Left kidney (tissue), 2 donors: ENCODE data around the gene PPCDC. TPM values are rescaled to one million over a fixed set of nuclear protein-coding genes. Genes with fewer than 3 reads are reported as not detected.
"Not testable (repeated sequence)": the region's sequence is repeated elsewhere in the genome, so short reads cannot be mapped to it uniquely, and the experiment has no call there.

ENCODE experiments used
- DNase-seq: peaks from one replicate; pipeline ENCODE4 v3.0.0-alpha.2; 2013
- polyA plus RNA-seq: library from polyadenylated mRNA; unstranded; fragments of 120-200 nt; gene quantifications from one replicate; pipeline ENCODE4 v1.2.1, GENCODE V29; 2013; ENCODE audit not compliant: insufficient read length

The PPCDC gene
- polyA plus RNA-seq, 1 donor = 13.3 TPM

DNA sequence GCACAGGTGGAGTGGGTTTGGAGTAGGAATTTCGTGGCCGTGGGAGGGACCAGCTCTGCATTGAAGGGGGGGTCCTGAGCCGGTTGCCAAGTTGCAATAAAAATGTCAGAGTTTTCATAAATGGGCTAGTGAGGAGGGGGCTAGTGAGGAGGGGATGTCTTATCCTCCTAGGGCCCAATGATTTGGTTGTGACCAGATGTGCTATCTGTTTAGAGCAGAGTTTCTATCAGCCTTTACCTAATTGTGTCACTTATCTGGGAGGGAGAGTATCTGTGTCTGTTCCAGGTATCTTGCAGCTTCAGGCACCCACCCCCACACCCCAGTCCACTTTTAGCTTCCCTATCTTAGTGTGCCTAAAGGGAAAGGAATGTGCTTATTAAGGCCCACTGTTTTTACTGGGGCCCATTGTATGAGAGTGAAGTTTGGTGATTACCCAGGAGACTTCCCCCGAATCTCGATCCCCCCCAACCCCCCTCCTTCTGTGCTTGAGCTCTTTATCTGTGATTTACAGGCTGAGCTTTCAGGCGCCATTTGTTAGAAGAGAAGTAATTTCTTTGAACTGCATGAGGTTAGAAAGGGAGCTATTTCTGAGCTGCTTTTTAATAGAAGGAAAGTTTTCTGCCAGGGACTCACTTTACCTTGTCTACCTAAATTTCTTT is 42.6 kb downstream of the PPCDC start:
- no peak for DNase-seq

DNA sequence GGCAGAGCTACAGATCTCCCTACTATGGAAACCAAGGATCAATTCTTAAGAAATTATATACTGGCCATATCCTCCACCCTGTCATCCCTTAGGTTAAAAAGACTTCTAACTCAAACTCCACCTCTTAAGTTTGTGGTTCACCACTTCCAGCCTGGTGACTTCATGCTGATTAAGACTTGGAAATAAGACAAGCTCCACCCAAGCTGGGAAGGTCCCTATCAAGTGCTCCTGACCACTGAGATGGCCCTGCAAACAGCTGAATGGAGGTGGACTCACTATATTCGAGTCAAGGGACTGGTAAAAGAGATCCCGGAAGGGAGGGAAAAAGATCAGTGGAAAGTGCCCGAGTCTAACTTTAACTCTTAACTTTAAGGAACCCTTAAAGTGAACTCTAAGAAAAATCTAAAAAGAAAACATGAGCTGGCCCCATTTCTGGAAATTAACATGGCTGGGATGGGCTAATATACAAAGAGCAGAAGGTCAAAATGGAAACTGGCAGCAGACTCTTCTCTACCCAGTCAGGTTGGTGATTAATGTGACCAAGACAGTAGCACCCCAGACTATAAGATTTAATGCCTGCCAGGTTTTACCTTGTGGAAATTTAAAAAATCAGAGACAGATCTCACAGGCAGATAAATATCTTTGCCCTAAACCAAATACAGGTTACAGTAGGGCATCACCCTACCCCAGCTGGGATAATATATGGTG is 43.9 kb downstream of the PPCDC start:
- DNase-seq = no peak

DNA sequence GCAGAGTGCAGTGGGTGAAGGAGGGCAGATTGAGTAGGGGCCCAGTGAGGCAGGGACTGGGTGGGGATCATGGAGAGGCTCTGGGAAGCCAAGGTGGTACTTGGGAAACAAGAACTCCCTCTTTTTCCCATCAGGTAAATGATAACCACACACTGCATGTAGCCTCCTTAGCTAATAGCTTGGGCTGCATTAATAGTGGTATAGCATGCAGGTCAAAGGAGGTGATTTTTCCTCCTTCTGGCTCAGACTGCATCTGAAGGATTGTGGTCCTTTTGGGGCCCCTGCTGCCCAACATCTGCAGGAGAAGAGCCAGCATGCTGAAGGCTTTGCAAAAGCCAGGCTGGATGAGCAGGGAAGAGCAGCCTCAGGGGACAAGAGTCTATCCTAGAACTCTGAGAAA is 45.4 kb downstream of the PPCDC start:
- DNase-seq = no peak

DNA sequence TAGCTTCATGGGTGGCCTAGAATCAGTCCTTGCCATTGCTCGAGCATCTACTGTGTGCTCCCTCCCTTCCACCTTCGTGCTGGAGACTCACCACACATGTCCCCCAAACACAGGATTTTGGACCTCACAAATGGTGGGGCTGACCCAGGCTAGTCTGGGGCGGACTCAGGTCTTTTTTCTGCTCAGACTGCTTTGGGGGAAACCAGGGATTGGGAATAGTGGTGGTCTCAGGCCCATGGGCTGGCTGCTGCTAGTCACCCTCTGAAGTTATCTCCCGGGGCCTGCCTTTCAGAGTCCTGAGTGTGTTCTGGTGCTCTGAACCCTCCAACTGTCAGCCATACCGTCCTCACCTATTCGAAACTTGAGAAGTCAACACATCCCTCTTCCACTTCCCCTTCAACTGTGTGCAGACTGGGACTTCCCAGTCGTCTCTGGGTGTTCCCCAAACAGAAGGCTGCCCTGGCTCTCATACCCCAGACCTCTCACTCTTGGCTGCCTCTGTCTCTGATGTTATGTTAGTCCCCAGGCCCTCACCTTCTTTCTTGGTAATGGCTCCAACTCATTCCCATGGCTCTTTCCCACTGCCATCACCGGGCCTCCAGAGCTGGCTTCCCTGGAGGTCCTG is 46.0 kb downstream of the PPCDC start:
- no peak for DNase-seq

DNA sequence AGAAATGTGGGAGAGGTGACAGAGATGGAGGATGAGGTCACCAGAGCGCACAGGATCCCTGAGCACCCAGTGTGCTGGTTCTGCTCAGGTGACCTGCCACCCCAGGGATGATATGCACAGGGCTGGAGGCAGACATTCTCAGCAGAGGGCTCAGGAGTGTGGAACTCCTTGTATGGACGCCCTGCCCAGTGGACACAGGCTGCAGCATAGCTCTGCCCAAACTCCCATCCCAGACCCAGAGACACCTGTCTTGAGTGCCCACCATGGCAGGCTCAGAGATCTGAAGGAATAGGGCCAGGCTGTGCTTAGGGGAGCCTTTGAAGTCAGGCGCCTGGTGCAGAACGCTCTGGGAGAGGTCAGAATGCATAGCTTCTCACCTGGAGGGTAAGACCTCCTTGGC is 47.3 kb downstream of the PPCDC start:
- DNase-seq = no peak

DNA sequence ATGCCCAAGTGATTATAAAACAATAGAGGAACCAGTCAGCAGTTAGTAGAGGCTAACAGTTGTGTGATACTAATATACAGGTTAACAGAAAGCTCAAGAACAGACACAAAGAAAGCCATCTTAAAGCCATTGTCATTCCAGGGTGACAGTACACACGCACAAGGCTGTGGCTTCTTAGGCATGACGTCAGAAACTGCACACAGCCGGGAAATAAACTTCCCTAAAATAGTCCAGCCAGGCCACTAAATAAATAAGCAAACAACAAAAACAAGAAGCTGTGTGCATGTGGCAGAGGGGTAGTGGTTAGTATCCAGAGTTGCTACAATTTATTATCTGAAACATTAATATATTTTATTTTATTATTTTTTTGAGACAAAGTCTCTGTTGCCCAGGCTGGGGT is 49.8 kb downstream of the PPCDC start:
- no peak for DNase-seq

DNA sequence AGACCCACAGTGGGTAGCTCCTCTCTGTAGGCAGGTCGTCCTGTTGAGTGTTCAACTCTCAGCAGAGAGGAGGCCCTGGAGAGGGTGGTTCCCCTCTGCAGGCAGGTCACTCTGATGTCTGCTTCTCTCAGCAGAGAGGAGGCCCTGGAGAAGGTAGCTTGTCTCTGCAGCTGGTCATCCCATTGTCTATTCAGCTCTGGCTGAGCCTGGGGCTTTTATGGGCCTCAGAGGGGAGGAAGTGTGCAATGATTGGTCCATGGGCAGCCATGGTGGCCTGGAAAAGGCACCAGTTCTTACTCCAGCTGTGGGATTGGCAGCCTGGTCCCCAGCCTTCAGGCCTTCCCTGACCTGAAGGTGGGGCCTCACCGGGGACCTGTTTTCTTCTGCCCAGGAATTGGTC is 52.9 kb downstream of the PPCDC start:
- DNase-seq = no peak

DNA sequence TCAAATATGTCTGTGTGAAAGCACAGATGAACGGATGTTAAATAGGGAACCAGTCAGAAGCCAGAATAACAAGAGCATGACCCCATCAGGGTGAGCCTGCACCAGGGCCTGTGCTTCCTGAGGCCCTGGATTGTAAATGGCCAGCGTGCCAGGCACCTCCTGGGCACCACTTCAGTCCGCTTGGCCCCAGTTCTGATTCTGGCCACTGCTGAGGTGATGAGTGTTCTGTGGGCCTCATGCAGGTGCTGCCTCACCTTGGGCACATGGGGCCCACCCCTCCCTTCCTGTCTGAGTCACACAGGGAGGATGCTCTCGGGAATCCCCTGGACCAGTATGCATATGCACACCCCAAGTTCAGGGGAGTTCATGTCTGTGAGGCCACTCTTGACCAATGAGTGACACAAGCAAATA is 54.2 kb downstream of the PPCDC start:
- DNase-seq = not testable (repeated sequence)

DNA sequence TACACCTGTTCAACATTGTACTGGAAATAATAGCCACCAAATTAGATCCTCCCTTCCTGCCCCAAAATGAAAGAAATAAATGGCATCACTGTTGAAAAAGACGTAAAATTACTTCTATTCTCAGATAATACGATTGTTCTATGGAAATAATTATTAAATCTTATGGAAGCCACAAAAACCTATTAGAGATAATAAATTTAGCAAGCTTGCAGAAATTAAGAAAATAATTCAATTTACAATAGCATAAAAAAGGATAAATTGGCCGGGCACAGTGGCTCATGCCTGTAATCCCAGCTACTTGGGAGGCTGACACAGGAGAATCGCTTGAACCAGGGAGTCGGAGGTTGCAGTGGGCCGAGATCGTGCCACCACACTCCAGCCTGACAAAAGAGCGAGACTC is 57.8 kb downstream of the PPCDC start:
- no peak for DNase-seq

DNA sequence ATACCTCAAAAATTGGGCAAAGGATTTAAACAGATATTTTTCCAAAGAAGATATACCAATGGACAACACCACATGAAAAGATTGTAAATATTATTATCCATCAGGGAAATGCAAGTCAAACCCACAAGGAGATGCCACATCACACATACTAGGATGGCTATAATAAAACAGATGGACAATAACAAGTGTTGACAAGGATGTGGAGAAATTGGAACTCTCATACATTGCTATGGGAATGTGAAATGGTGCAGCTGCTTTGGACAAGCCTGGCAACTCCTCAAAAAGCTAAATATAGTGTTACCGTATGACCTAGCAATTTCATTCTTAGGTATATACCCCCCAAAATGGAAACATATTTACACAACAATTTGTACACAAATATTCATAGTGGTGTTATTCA is 59.3 kb downstream of the PPCDC start:
- no peak for DNase-seq

DNA sequence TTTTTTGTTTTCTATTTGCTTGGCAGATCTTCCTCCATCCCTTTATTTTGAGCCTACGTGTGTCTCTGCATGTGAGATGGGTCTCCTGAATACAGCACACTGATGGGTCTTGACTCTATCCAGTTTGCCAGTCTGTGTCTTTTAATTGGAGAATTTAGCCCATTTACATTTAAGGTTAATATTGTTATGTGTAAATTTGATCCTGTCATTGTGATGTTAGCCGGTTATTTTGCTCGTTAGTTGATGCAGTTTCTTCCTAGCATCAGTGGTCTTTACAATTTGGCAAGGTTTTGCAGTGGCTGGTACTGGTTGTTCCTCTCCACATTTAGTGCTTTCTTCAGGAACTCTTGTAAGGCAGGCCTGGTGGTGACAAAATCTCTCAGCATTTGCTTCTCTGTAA is 62.3 kb downstream of the PPCDC start:
- DNase-seq = not testable (repeated sequence)

DNA sequence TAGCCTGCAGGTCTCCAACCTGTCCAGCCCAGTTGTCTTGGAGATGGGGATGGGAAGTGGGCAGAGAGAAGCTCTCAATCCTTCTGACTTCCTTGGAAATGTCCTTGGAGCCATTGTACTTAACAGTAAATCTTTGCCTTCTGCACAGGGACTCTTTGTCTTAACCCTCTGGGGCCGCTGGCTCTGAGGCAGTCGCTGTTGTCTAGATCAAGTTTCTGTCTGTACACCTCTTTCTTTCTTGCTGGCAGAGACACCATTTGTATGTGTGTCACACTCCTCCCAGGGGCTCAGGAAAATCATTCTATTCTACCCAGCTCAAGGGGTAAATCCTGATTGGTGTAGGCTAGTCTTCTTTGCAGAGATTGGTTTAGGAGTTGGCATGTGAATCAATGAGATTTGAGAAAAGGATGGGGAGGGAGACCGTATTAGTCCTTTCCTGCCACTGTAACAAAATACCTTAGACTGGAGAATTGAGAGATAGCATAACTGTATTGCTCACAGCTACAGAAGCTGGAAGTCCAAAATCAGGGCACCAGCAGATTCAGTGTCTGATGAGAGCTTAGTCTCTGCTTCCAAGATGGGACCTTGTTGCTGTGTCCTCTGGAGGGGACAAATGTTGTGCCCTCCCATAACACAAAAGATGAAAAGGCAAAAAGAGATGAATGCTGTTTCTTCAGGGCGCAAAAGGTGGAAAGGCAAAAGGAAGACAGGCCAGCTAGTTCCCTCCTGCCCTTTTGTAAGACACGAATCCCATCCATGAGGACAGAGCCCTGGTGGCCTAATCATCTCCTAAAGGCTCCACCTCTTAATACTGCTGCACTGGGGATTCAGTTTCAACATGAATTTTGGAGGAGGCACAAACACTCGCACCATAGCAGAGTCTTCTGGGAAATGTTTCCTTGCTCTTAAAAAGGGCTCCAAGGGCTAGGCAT is 66.3 kb downstream of the PPCDC start:
- DNase-seq = no peak

DNA sequence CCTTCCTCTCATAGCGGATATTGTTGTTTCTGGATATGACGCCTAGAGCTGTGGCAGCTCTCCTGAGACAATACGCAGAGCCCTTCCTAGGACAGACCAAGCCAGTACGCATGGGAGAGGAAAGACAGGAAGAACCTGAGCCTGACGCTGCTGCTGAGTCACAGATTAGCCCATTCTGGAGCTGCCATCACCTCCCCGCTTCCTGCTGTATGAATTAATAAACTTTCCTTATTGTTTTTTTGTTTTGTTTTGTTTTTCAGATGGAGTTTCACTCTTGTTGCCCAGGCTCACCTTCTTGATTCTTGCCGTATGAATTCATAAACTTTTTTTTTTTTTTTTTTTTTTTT is 67.0 kb downstream of the PPCDC start:
- DNase-seq = no peak

DNA sequence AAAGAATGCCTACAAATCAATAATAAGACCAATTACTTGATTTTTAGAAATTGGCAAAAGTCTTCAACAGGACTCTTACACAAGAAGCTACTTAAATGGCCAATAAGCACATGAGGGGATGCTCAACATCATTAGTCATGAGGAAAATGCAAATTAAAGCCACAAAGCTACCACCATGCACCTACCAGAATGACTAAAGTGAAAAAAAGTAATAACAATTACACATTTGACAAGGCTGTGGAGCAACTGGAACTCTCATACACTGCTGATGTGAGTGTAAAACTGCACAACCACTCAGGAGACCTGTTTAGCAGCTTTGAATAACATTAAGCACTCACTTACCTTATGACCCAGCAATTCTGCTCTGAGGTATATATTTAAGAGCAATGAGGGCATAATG is 68.4 kb downstream of the PPCDC start:
- no peak for DNase-seq

DNA sequence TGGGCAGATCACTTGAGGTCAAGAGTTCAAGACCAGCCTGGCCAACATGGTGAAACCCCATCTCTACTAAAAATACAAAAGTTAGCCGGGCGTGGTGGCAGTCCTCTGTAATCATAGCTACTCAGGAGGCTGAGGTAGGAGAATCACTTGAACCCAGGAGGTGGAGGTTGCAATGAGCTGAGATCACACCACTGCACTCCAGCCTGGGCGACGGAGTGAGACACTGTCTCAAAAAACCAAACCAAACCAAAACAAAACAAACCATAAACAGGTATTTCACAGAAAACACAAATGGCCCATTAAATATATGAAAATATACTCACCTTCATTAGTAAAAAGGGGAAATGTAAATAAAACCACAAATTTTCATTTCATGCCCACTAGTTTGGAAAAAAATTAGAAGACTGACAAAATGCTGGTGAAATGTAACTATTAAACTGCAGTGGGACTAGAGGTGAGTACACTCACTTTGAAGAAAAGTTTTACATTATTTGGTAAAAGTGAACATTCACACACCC is 71.6 kb downstream of the PPCDC start:
- DNase-seq = not testable (repeated sequence)

DNA sequence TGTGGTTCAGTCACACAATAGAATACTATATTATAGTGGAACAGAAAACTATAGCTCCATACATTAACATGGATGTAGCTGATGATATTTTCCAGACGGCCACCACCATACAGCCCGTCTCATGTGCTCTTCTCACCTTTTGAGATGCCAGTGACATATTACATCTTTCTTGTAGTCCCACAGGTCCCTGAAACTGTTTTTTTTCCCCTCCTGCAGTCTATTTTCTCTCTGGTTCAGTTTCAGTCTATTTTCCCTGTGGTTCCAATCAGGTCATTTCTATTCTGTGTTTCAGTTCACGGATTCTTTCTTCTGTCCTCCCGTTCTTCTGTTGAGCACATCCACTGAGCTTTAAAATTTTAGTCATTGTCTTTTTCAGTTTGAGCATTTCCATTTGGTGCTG is 72.2 kb downstream of the PPCDC start:
- DNase-seq = no peak

DNA sequence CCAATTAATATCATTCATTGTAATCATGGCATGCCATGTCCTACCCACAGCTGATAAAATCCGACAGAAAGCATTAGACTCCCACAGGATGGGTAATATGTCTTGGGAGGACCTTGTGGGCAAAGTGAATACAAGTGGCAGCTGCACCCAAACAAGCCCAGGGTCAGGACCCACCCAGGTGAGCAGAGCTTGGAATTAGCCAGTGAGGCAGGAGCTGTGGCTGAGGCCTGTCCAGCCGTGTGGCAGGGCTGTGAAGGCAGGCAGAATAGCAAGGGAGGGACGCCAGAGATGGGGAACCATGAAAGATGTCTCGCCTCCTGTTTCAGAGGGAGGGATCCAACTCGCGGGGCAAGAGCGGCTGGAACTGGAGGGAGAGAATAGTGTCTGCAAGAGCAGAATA is 74.5 kb downstream of the PPCDC start:
- DNase-seq = no peak

DNA sequence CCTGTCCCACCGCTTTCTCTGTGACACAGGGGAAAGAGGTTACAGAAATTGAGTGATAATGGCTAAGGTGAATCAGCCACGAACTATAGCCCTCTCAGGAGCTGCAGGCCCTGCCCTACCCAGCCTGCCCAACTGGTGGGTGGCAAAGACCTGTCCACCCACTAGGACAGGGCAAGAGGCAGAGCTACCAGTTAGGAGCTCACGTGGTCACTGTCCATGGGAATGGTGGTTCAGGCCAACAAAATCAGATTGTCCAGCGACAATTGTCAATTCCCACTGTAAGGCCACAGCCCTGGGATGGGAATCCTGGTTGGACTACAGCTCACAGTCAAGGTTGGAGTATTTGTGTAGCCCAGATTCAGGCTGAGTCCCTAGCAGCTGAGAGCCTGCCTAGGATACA is 75.0 kb downstream of the PPCDC start:
- no peak for DNase-seq
